Neural crest cell (in vitro differentiated cells): Measurements from ENCODE around the gene GADD45GIP1. TPM values are rescaled to one million over a fixed set of nuclear protein-coding genes. Genes with fewer than 3 reads are reported as not detected.
"Not testable (repeated sequence)": the region's sequence is repeated elsewhere in the genome, so short reads cannot be mapped to it uniquely, and the experiment has no call there.

Experiments
- DNase-seq: peaks from one replicate; pipeline ENCODE4 v3.0.0; 2021; ENCODE audit warnings: low read depth, mixed read lengths, low spot score
- H3K27ac Mint-ChIP-seq: one replicate; pipeline ENCODE4 v1.8.0; 2021; ENCODE audit warnings: mild to moderate bottlenecking, mixed read lengths; ENCODE audit not compliant: unreplicated experiment
- H3K27me3 Mint-ChIP-seq: 2 replicates; pipeline ENCODE4 v1.8.0; 2021; ENCODE audit warnings: low read depth, mild to moderate bottlenecking, mixed read lengths
- H3K36me3 Mint-ChIP-seq: 2 replicates; pipeline ENCODE4 v1.8.0; 2021; ENCODE audit warnings: low read depth, mild to moderate bottlenecking, mixed read lengths
- H3K4me1 Mint-ChIP-seq: 2 replicates; pipeline ENCODE4 v1.8.0; 2021; ENCODE audit warnings: mixed read lengths
- H3K4me3 Mint-ChIP-seq: one replicate; pipeline ENCODE4 v1.8.0; 2021; ENCODE audit warnings: mild to moderate bottlenecking, mixed read lengths
- H3K9me3 Mint-ChIP-seq: 2 replicates; pipeline ENCODE4 v1.8.0; 2021; ENCODE audit warnings: mixed read lengths
- CTCF ChIP-seq: fragments of 200-600 bp; sonication (generic); conservative IDR thresholded peaks from 2 replicates; pipeline ENCODE4 v1.5.0; 2021; ENCODE audit warnings: antibody characterized with exemption, mild to moderate bottlenecking
- total RNA-seq: library from RNA; stranded (reverse); gene quantifications from 2 replicates; pipeline ENCODE4 v1.2.1, GENCODE V29; 2021

GADD45GIP1 gene
- total RNA-seq, 1 donor from 2014 or later: 26.4 TPM

DNA sequence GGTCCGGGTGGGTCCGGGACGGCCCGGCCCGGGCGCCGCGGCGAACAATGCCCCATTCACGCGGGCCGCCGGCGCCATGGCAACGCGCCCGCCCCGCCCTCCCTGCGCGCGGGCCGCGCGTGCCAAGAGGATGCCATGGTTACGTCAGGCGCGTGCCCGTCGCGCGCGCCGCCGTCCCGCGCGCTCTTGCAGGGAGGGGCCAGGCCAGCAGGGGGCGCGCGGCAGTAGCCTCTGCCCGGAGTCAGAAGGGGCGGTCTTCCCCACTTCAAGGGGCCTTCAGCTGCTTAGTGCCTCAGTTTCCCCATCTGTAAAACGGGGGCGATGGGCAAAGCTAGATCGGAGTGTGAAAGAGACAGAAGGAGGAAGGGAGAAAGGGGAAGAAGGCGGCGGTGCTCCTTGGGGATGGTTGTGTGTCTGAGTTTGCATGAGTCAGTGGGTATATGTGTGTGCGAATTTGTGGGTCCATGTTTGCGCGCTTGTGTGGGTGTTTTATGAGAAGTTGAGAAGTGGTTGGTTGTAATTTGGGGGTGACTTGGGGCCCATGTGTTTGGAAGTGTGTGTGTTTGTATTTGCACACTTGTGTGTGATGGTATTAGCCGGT lies 26.6 kb upstream of the GADD45GIP1 start:
- Mint-ChIP-seq H3K36me3 (no peaks in the 10 kb centered on the region), H3K4me3 (no peak overlapping the region), H3K27ac (no peak overlapping the region), H3K9me3 (no peaks in the 10 kb centered on the region), H3K27me3 (peaks cover 20% of the 10 kb centered on the region), H3K4me1 (peaks cover 9% of the 10 kb centered on the region)
- DNase-seq: peak; percentile 76
- TF ChIP-seq CTCF: peak; percentile 89

DNA sequence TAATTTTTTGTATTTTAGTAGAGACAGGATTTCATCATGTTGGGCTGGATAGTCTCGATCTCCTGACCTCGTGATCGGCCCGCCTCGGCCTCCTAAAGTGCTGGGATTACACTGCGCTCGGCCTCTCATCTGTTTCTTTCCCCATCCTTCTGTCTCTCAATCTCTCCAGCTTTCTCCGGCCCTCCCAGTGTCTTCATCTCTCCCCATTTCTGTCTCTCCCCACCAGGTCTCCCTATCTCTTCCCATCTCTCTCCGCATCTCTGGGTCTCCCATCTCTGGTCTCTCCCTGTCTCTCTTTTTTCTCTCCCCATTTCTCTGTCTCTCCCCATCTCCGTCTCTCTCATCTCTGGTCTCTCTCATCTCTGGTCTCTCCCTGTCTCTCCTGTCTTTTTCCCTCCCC lies 26.1 kb upstream of the GADD45GIP1 start:
- Mint-ChIP-seq H3K36me3 (no peaks in the 10 kb centered on the region), H3K27me3 (peaks cover 24% of the 10 kb centered on the region), H3K27ac (no peak overlapping the region), H3K4me1 (peaks cover 9% of the 10 kb centered on the region), H3K4me3 (no peak overlapping the region), H3K9me3 (no peaks in the 10 kb centered on the region)
- TF ChIP-seq CTCF: no peak
- DNase-seq: no peak

DNA sequence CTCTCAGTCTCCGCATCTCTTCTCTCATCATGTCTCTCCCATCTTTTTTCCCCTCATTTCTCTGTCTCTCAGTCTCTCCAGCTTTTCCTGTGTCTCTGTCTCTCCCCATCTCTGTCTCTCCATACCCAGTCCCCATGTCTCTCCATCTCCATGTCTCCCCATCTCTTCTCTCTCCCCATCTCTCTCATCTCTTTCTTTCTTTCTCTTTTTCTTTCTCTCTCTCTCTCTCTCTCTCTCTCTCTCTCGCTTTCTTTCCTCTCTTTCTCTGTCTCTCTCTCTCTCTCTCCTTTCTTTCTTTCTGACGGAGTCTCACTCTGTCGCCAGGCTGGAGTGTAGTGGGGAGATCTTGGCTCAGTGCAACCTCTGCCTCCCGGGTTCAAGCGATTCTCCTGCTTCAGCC lies 25.6 kb upstream of the GADD45GIP1 start:
- Mint-ChIP-seq H3K4me1 (peaks cover 9% of the 10 kb centered on the region), H3K9me3 (no peaks in the 10 kb centered on the region), H3K27ac (no peak overlapping the region), H3K27me3 (peaks cover 28% of the 10 kb centered on the region), H3K36me3 (no peaks in the 10 kb centered on the region), H3K4me3 (no peak overlapping the region)
- no peak for DNase-seq
- TF ChIP-seq CTCF: no peak

DNA sequence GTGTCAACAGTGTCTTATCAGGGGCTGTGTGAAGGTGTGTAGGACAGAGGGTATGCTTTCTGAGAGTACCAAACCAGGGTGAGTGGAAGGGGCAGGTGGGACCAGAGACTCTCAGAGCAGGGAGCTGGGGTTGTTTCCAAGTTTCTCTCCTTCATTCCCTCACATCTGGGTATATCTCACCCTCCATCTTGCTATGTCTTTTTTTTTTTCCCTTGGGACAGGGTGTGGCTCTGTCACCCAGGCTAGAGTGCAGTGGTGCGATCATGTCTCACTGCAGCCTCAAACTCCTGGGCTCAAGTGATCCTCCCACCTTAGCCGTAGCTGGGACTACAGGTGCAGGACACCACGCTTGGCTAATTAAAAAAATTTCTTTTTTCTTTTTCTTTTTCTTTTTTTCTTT lies 23.0 kb upstream of the GADD45GIP1 start:
- no peak overlapping the region for H3K27ac Mint-ChIP-seq
- no peak for TF ChIP-seq CTCF
- no peak for DNase-seq
- H3K27me3 Mint-ChIP-seq: peaks cover 39% of the 10 kb centered on the region
- no peaks in the 10 kb centered on the region for H3K9me3 Mint-ChIP-seq
- no peaks in the 10 kb centered on the region for H3K36me3 Mint-ChIP-seq
- H3K4me1 Mint-ChIP-seq: peaks cover 2% of the 10 kb centered on the region
- H3K4me3 Mint-ChIP-seq: no peak overlapping the region

GRCh38 chr19:12976109-12976508 lies 19.1 kb upstream of the GADD45GIP1 start:
- not testable (repeated sequence) for DNase-seq, H3K4me3 Mint-ChIP-seq, H3K4me1 Mint-ChIP-seq, H3K9me3 Mint-ChIP-seq, H3K36me3 Mint-ChIP-seq, H3K27ac Mint-ChIP-seq
- H3K27me3 Mint-ChIP-seq: peaks cover 59% of the 10 kb centered on the region

DNA sequence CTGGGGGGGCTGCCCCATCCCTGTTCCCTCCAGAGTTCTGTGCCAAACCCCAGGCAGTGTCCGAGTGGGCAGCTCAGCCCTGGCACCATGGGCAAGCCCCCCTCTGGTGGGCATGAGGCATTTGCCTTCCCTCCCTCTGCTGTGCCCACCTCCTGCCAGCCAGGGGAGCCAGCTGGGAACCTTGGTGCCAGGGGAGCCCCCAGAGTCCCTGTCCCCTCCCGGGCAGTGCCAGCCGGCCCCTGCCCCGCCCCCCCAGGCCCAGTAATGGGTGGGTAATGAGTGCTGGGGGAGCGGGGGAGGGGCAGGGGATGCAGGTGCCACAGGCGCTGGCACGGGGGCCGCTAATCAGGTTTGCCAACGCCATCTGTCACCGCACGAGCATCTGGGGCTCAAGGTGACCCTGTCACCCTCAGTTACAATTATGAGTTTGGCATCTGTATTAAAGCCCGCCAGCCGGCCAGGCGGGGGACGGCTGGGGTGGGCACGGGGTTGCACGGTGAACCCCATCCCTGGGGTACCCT lies 18.3 kb upstream of the GADD45GIP1 start:
- Mint-ChIP-seq H3K27ac (no peak overlapping the region), H3K27me3 (peaks cover 62% of the 10 kb centered on the region), H3K4me1 (no peaks in the 10 kb centered on the region), H3K4me3 (no peak overlapping the region), H3K9me3 (no peaks in the 10 kb centered on the region), H3K36me3 (no peaks in the 10 kb centered on the region)
- DNase-seq: no peak
- TF ChIP-seq CTCF: no peak
